Cardiac muscle cell (in vitro differentiated cells and primary cell): ENCODE measurements around the gene TFPT. TPM values are rescaled to one million over a fixed set of nuclear protein-coding genes. Genes with fewer than 3 reads are reported as not detected.

ENCODE experiments used
- DNase-seq, 2 donors: peaks; one replicate each; pipeline versions ENCODE4 v3.0.0 to v3.0.0-alpha.2; 2010 to 2017; ENCODE audit warnings: low read depth in 1 of 2, low spot score in 1 of 2
- H3K27ac ChIP-seq: fragments of 200-600 bp; sonication (generic); 2 replicates; pipeline ENCODE4 v1.5.1; 2016
- H3K27me3 ChIP-seq: fragments of 200-600 bp; sonication (generic); 2 replicates; pipeline ENCODE4 v1.6.0; 2016; ENCODE audit warnings: control low read depth
- H3K36me3 ChIP-seq: fragments of 200-600 bp; sonication (generic); 2 replicates; pipeline ENCODE4 v1.5.1; 2016; ENCODE audit warnings: control low read depth
- H3K4me1 ChIP-seq: fragments of 200-600 bp; sonication (generic); 2 replicates; pipeline ENCODE4 v1.8.1; 2017; ENCODE audit warnings: low read depth, mild to moderate bottlenecking, mixed run types
- H3K4me3 ChIP-seq: fragments of 200-600 bp; sonication (generic); 2 replicates; pipeline ENCODE4 v1.5.1; 2016; ENCODE audit warnings: mild to moderate bottlenecking
- H3K9me3 ChIP-seq: fragments of 200-600 bp; sonication (generic); 2 replicates; pipeline ENCODE4 v1.5.1; 2017; ENCODE audit warnings: low read depth, mild to moderate bottlenecking, control low read depth
- polyA plus RNA-seq: library from polyadenylated mRNA; unstranded; fragments of >200 nt; fragmentation: Nextera tagmentation; extraction: Ambion mirVana; gene quantifications from 2 replicates; pipeline ENCODE4 v1.2.1, GENCODE V29; 2016
- total RNA-seq: library from RNA; depleted of rRNA; stranded (reverse); fragments of >200 nt; gene quantifications from 2 replicates; pipeline ENCODE4 v1.2.3, GENCODE V29; 2016
- TF ChIP-seq, protein P1 (sequence below): IDR thresholded peaks from 2 replicates; pipeline ENCODE4 v1.5.1; 2012; ENCODE audit warnings: low read depth, mild to moderate bottlenecking, low read length

Gene TFPT
- total and polyA plus RNA-seq, 2 experiments from 2014 or later = 27.5 to 32.1 TPM

DNA sequence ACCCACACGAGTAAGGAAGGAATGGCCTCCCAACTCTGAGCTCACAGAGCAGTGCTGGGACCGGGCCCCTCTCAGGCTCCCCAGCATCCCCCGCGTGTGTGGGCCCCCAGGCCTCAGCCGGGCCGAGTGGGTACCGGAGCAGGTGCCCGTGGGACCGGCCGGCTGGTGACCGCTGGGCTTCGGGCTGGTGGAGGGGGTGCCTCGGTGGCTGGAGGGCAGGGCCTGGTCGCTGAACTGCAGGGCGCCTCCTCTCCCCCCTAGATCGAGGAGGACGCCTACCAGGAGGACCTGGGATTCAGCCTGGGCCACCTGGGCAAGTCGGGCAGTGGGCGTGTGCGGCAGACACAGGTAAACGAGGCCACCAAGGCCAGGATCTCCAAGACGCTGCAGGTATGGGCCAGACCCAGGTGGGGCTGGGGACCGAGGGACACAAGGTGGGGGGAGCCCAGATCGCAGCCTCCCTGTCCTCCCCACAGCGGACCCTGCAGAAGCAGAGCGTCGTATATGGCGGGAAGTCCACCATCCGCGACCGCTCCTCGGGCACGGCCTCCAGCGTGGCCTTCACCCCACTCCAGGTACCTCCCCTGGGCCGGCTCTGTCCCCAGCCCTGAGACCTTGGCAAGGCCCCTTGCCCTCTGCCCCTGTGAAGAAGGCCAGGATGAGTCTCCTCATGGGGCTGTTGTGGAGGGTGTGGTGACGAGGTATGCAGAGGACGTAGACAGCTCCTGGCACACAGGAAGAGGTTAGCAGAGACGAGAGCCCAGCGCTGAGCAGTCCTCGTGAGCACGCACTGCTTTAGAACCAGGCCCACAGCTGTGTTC lies 13.5 kb upstream of the TFPT start:
- TF ChIP-seq, protein P1, sequence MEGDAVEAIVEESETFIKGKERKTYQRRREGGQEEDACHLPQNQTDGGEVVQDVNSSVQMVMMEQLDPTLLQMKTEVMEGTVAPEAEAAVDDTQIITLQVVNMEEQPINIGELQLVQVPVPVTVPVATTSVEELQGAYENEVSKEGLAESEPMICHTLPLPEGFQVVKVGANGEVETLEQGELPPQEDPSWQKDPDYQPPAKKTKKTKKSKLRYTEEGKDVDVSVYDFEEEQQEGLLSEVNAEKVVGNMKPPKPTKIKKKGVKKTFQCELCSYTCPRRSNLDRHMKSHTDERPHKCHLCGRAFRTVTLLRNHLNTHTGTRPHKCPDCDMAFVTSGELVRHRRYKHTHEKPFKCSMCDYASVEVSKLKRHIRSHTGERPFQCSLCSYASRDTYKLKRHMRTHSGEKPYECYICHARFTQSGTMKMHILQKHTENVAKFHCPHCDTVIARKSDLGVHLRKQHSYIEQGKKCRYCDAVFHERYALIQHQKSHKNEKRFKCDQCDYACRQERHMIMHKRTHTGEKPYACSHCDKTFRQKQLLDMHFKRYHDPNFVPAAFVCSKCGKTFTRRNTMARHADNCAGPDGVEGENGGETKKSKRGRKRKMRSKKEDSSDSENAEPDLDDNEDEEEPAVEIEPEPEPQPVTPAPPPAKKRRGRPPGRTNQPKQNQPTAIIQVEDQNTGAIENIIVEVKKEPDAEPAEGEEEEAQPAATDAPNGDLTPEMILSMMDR = no peak
- DNase-seq = no peak
- peaks cover 24% of the 10 kb centered on the region for H3K36me3 ChIP-seq
- no peak overlapping the region for H3K4me3 ChIP-seq
- H3K9me3 ChIP-seq = no peaks in the 10 kb centered on the region
- H3K27ac ChIP-seq = no peak overlapping the region
- no peaks in the 10 kb centered on the region for H3K4me1 ChIP-seq
- H3K27me3 ChIP-seq = no peaks in the 10 kb centered on the region

DNA sequence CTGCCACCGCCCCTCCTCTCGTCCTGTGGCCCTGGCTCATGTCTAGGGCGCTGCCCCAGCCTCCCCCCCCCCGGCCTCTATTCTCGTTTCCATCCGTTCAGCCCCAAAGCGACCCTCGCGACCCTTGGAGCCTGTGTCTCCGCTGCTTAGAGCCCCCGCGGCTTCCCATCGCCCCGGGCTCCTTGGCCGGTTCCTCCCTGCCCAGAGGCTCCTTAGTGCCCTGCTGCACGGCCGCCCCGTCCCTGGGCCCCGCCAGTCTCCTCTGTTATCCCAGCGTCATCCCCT lies 12.9 kb upstream of the TFPT start:
- TF ChIP-seq, protein P1 = no peak
- H3K4me3 ChIP-seq = no peak overlapping the region
- DNase-seq = no peak
- no peak overlapping the region for H3K27ac ChIP-seq
- H3K9me3 ChIP-seq = no peaks in the 10 kb centered on the region
- H3K36me3 ChIP-seq = peaks cover 25% of the 10 kb centered on the region
- H3K27me3 ChIP-seq = no peaks in the 10 kb centered on the region
- H3K4me1 ChIP-seq = no peaks in the 10 kb centered on the region

DNA sequence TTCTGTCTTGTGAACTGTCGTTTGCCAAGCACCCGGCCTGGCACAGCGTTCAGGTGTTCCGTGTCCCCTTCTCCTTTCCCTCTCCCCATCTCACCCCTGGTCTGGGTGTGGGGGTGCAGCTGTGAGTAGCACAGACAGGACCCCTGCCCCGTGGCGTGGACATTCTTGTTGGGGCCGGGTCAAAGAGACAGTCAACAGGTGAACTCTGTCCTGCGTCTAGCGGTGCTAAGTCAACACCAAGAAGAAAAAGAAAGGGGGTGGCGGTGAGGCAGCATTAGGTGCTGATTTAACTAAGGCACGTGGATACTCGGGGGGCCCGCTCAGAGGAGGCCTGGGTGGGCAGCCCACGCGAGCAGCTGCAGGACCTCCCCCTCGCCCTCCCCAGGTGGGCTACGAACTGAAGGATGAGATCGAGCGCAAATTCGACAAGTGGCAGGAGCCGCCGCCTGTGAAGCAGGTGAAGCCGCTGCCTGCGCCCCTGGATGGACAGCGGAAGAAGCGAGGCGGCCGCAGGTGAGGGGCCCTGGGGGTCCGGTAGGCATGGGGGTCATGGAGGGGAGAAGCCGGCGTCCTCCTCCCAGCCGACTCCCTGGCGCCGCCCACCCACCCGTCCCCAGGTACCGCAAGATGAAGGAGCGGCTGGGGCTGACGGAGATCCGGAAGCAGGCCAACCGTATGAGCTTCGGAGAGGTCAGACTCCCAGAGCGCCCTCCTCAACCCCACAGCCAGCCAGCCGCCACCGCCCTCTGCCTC lies 12.4 kb upstream of the TFPT start:
- H3K36me3 ChIP-seq = peaks cover 26% of the 10 kb centered on the region
- TF ChIP-seq, protein P1 = no peak

DNA sequence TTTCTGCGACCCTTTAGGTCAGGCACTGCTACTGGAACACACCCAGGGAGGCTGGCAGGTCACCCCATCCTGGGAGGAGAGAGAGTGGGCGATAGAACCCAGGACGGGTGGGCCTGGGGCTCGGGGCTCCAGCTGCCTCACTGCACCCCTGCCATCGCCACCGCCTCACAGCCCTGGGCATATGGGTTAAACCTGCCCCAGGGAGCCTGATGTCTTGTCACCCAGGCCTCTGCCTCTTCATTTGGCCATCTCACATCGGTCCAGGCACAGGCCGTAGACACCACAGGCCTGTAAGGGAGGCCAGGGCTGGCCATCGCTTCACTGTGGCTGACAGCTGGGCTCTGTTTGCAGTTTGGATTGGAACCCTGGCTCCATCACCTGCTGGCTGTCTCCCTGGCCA lies 10.3 kb upstream of the TFPT start:
- Histone ChIP-seq H3K9me3 (no peaks in the 10 kb centered on the region), H3K27me3 (no peaks in the 10 kb centered on the region), H3K4me3 (no peak overlapping the region), H3K36me3 (peaks cover 38% of the 10 kb centered on the region), H3K4me1 (no peaks in the 10 kb centered on the region), H3K27ac (no peak overlapping the region)
- TF ChIP-seq, protein P1 = no peak
- DNase-seq = no peak

More for the DNA sequence above, 12.4 kb upstream of the TFPT start:
- no peak for DNase-seq
- H3K4me1 ChIP-seq = no peaks in the 10 kb centered on the region
- H3K9me3 ChIP-seq = no peaks in the 10 kb centered on the region
- no peaks in the 10 kb centered on the region for H3K27me3 ChIP-seq
- H3K27ac ChIP-seq = no peak overlapping the region
- H3K4me3 ChIP-seq = no peak overlapping the region

- no peak overlapping the region for H3K27ac ChIP-seq
- DNase-seq = no peak
- TF ChIP-seq, protein P1 = no peak
- no peaks in the 10 kb centered on the region for H3K9me3 ChIP-seq
- no peaks in the 10 kb centered on the region for H3K27me3 ChIP-seq
- H3K36me3 ChIP-seq = peaks cover 38% of the 10 kb centered on the region
- H3K4me1 ChIP-seq = no peaks in the 10 kb centered on the region
- H3K4me3 ChIP-seq = no peak overlapping the region
Observed at GRCh38 chr19:54124393-54124792, 8.9 kb upstream of the TFPT start.
